ENCODE results near the gene CD83. TPM values are rescaled to one million over a fixed set of nuclear protein-coding genes. Genes with fewer than 3 reads are reported as not detected.

CD83 gene
- polyA plus RNA-seq, 2 donors: 1.2 to 1.5 TPM

- H3K27me3 ChIP-seq (ENCODE audit: control insufficient read depth in 1 of 2, insufficient read depth in 2 of 2, low read length in 2 of 2): no peaks in the 10 kb centered on the region
- no peaks in the 10 kb centered on the region for H3K9me3 ChIP-seq (ENCODE audit: control insufficient read depth in 2 of 2, insufficient read depth in 1 of 2, low read depth in 1 of 2, low read length in 1 of 2)
- H3K27ac ChIP-seq (ENCODE audit: low read depth in 2 of 2, low read length in 1 of 2): no peak overlapping the region
- no peaks in the 10 kb centered on the region for H3K4me1 ChIP-seq (ENCODE audit: control insufficient read depth in 2 of 2, insufficient read depth in 2 of 2, low read length in 1 of 2)
- H3K4me3 ChIP-seq (ENCODE audit: low read depth in 1 of 2, low read length in 2 of 2): no peak overlapping the region
- no peaks in the 10 kb centered on the region for H3K36me3 ChIP-seq (ENCODE audit: control insufficient read depth in 2 of 2, insufficient read depth in 2 of 2, low read length in 1 of 2)
- WGBS, 2 donors: 90 to 92% methylated on average over 3 of the region's 3 CpGs
Observed at GRCh38 chr6:14153228-14153627, 35.7 kb downstream of the CD83 start.

GRCh38 chr6:14159090-14159489 is 41.5 kb downstream of the CD83 start:
- no peaks in the 10 kb centered on the region for H3K27me3 ChIP-seq (ENCODE audit: control insufficient read depth in 1 of 2, insufficient read depth in 2 of 2, low read length in 2 of 2)
- peaks cover 0 to 2% of the 10 kb centered on the region in 2 donors for H3K9me3 ChIP-seq (ENCODE audit: control insufficient read depth in 2 of 2, insufficient read depth in 1 of 2, low read depth in 1 of 2, low read length in 1 of 2)
- no peak overlapping the region for H3K27ac ChIP-seq (ENCODE audit: low read depth in 2 of 2, low read length in 1 of 2)
- H3K36me3 ChIP-seq (ENCODE audit: control insufficient read depth in 2 of 2, insufficient read depth in 2 of 2, low read length in 1 of 2): no peaks in the 10 kb centered on the region
- H3K4me3 ChIP-seq (ENCODE audit: low read depth in 1 of 2, low read length in 2 of 2): no peak overlapping the region
- WGBS, 2 donors: 89% methylated on average over 6 of the region's 6 CpGs
- H3K4me1 ChIP-seq (ENCODE audit: control insufficient read depth in 2 of 2, insufficient read depth in 2 of 2, low read length in 1 of 2): no peaks in the 10 kb centered on the region

GRCh38 chr6:14162826-14163225 is 45.3 kb downstream of the CD83 start:
- H3K4me1 ChIP-seq (ENCODE audit: control insufficient read depth in 2 of 2, insufficient read depth in 2 of 2, low read length in 1 of 2): no peaks in the 10 kb centered on the region
- no peak overlapping the region for H3K4me3 ChIP-seq (ENCODE audit: low read depth in 1 of 2, low read length in 2 of 2)
- H3K9me3 ChIP-seq (ENCODE audit: control insufficient read depth in 2 of 2, insufficient read depth in 1 of 2, low read depth in 1 of 2, low read length in 1 of 2): peaks cover 0 to 2% of the 10 kb centered on the region in 2 donors
- H3K27me3 ChIP-seq (ENCODE audit: control insufficient read depth in 1 of 2, insufficient read depth in 2 of 2, low read length in 2 of 2): no peaks in the 10 kb centered on the region
- no peak overlapping the region for H3K27ac ChIP-seq (ENCODE audit: low read depth in 2 of 2, low read length in 1 of 2)
- WGBS, 2 donors: 92 to 96% methylated on average over 2 of the region's 2 CpGs
- H3K36me3 ChIP-seq (ENCODE audit: control insufficient read depth in 2 of 2, insufficient read depth in 2 of 2, low read length in 1 of 2): no peaks in the 10 kb centered on the region

- 65 to 81% methylated on average over 2 of the region's 2 CpGs for WGBS, 2 donors
- Histone ChIP-seq H3K4me1 (ENCODE audit: control insufficient read depth in 2 of 2, insufficient read depth in 2 of 2, low read length in 1 of 2) (no peaks in the 10 kb centered on the region), H3K36me3 (ENCODE audit: control insufficient read depth in 2 of 2, insufficient read depth in 2 of 2, low read length in 1 of 2) (no peaks in the 10 kb centered on the region)
Observed at GRCh38 chr6:14165091-14165490, 47.5 kb downstream of the CD83 start.

GRCh38 chr6:14166839-14167238 is 49.3 kb downstream of the CD83 start:
- 71 to 77% methylated on average over 4 of the region's 4 CpGs for WGBS, 2 donors
- H3K27ac ChIP-seq (ENCODE audit: low read depth in 2 of 2, low read length in 1 of 2): no peak overlapping the region
- H3K27me3 ChIP-seq (ENCODE audit: control insufficient read depth in 1 of 2, insufficient read depth in 2 of 2, low read length in 2 of 2): no peaks in the 10 kb centered on the region
- H3K4me1 ChIP-seq (ENCODE audit: control insufficient read depth in 2 of 2, insufficient read depth in 2 of 2, low read length in 1 of 2): no peaks in the 10 kb centered on the region
- no peak overlapping the region for H3K4me3 ChIP-seq (ENCODE audit: low read depth in 1 of 2, low read length in 2 of 2)
- peaks cover 0 to 3% of the 10 kb centered on the region in 2 donors for H3K9me3 ChIP-seq (ENCODE audit: control insufficient read depth in 2 of 2, insufficient read depth in 1 of 2, low read depth in 1 of 2, low read length in 1 of 2)
- H3K36me3 ChIP-seq (ENCODE audit: control insufficient read depth in 2 of 2, insufficient read depth in 2 of 2, low read length in 1 of 2): no peaks in the 10 kb centered on the region

More at GRCh38 chr6:14165091-14165490, 47.5 kb downstream of the CD83 start:
- no peak overlapping the region for H3K4me3 ChIP-seq (ENCODE audit: low read depth in 1 of 2, low read length in 2 of 2)
- H3K27me3 ChIP-seq (ENCODE audit: control insufficient read depth in 1 of 2, insufficient read depth in 2 of 2, low read length in 2 of 2): no peaks in the 10 kb centered on the region
- H3K9me3 ChIP-seq (ENCODE audit: control insufficient read depth in 2 of 2, insufficient read depth in 1 of 2, low read depth in 1 of 2, low read length in 1 of 2): peaks cover 0 to 3% of the 10 kb centered on the region in 2 donors
- no peak overlapping the region for H3K27ac ChIP-seq (ENCODE audit: low read depth in 2 of 2, low read length in 1 of 2)

- Histone ChIP-seq H3K36me3 (ENCODE audit: control insufficient read depth in 2 of 2, insufficient read depth in 2 of 2, low read length in 1 of 2) (no peaks in the 10 kb centered on the region), H3K27me3 (ENCODE audit: control insufficient read depth in 1 of 2, insufficient read depth in 2 of 2, low read length in 2 of 2) (no peaks in the 10 kb centered on the region), H3K4me3 (ENCODE audit: low read depth in 1 of 2, low read length in 2 of 2) (no peak overlapping the region), H3K9me3 (ENCODE audit: control insufficient read depth in 2 of 2, insufficient read depth in 1 of 2, low read depth in 1 of 2, low read length in 1 of 2) (peaks cover 0 to 3% of the 10 kb centered on the region in 2 donors), H3K27ac (ENCODE audit: low read depth in 2 of 2, low read length in 1 of 2) (no peak overlapping the region), H3K4me1 (ENCODE audit: control insufficient read depth in 2 of 2, insufficient read depth in 2 of 2, low read length in 1 of 2) (no peaks in the 10 kb centered on the region)
- 86 to 88% methylated on average over 3 of the region's 3 CpGs for WGBS, 2 donors
Observed at GRCh38 chr6:14170128-14170527, 52.6 kb downstream of the CD83 start.

GRCh38 chr6:14172562-14172961 is 55.0 kb downstream of the CD83 start:
- peaks cover 0 to 3% of the 10 kb centered on the region in 2 donors for H3K9me3 ChIP-seq (ENCODE audit: control insufficient read depth in 2 of 2, insufficient read depth in 1 of 2, low read depth in 1 of 2, low read length in 1 of 2)
- H3K36me3 ChIP-seq (ENCODE audit: control insufficient read depth in 2 of 2, insufficient read depth in 2 of 2, low read length in 1 of 2): no peaks in the 10 kb centered on the region
- no peaks in the 10 kb centered on the region for H3K27me3 ChIP-seq (ENCODE audit: control insufficient read depth in 1 of 2, insufficient read depth in 2 of 2, low read length in 2 of 2)
- 74 to 91% methylated on average over 1 of the region's 1 CpG for WGBS, 2 donors
- no peak overlapping the region for H3K4me3 ChIP-seq (ENCODE audit: low read depth in 1 of 2, low read length in 2 of 2)
- H3K4me1 ChIP-seq (ENCODE audit: control insufficient read depth in 2 of 2, insufficient read depth in 2 of 2, low read length in 1 of 2): no peaks in the 10 kb centered on the region
- no peak overlapping the region for H3K27ac ChIP-seq (ENCODE audit: low read depth in 2 of 2, low read length in 1 of 2)

- Histone ChIP-seq H3K27ac (ENCODE audit: low read depth in 2 of 2, low read length in 1 of 2) (no peak overlapping the region), H3K36me3 (ENCODE audit: control insufficient read depth in 2 of 2, insufficient read depth in 2 of 2, low read length in 1 of 2) (no peaks in the 10 kb centered on the region), H3K9me3 (ENCODE audit: control insufficient read depth in 2 of 2, insufficient read depth in 1 of 2, low read depth in 1 of 2, low read length in 1 of 2) (peaks cover 0 to 1% of the 10 kb centered on the region in 2 donors), H3K4me3 (ENCODE audit: low read depth in 1 of 2, low read length in 2 of 2) (no peak overlapping the region), H3K27me3 (ENCODE audit: control insufficient read depth in 1 of 2, insufficient read depth in 2 of 2, low read length in 2 of 2) (no peaks in the 10 kb centered on the region), H3K4me1 (ENCODE audit: control insufficient read depth in 2 of 2, insufficient read depth in 2 of 2, low read length in 1 of 2) (no peaks in the 10 kb centered on the region)
- 57 to 67% methylated on average over 3 of the region's 3 CpGs for WGBS, 2 donors
Observed at GRCh38 chr6:14174226-14174625, 56.7 kb downstream of the CD83 start.

GRCh38 chr6:14174996-14175395 is 57.4 kb downstream of the CD83 start:
- 81 to 86% methylated on average over 4 of the region's 4 CpGs for WGBS, 2 donors
- no peaks in the 10 kb centered on the region for H3K36me3 ChIP-seq (ENCODE audit: control insufficient read depth in 2 of 2, insufficient read depth in 2 of 2, low read length in 1 of 2)

GRCh38 chr6:14176429-14176828 is 58.9 kb downstream of the CD83 start:
- Histone ChIP-seq H3K4me3 (ENCODE audit: low read depth in 1 of 2, low read length in 2 of 2) (no peak overlapping the region), H3K36me3 (ENCODE audit: control insufficient read depth in 2 of 2, insufficient read depth in 2 of 2, low read length in 1 of 2) (no peaks in the 10 kb centered on the region), H3K27ac (ENCODE audit: low read depth in 2 of 2, low read length in 1 of 2) (no peak overlapping the region), H3K9me3 (ENCODE audit: control insufficient read depth in 2 of 2, insufficient read depth in 1 of 2, low read depth in 1 of 2, low read length in 1 of 2) (no peaks in the 10 kb centered on the region), H3K4me1 (ENCODE audit: control insufficient read depth in 2 of 2, insufficient read depth in 2 of 2, low read length in 1 of 2) (no peaks in the 10 kb centered on the region), H3K27me3 (ENCODE audit: control insufficient read depth in 1 of 2, insufficient read depth in 2 of 2, low read length in 2 of 2) (no peaks in the 10 kb centered on the region)
- WGBS, 2 donors: 80 to 95% methylated on average over 7 of the region's 7 CpGs

More at GRCh38 chr6:14174996-14175395, 57.4 kb downstream of the CD83 start:
- no peak overlapping the region for H3K27ac ChIP-seq (ENCODE audit: low read depth in 2 of 2, low read length in 1 of 2)
- H3K4me3 ChIP-seq (ENCODE audit: low read depth in 1 of 2, low read length in 2 of 2): no peak overlapping the region
- no peaks in the 10 kb centered on the region for H3K4me1 ChIP-seq (ENCODE audit: control insufficient read depth in 2 of 2, insufficient read depth in 2 of 2, low read length in 1 of 2)
- no peaks in the 10 kb centered on the region for H3K27me3 ChIP-seq (ENCODE audit: control insufficient read depth in 1 of 2, insufficient read depth in 2 of 2, low read length in 2 of 2)
- H3K9me3 ChIP-seq (ENCODE audit: control insufficient read depth in 2 of 2, insufficient read depth in 1 of 2, low read depth in 1 of 2, low read length in 1 of 2): no peaks in the 10 kb centered on the region
